Vagina (tissue), 2 donors: ENCODE results near the gene ISG20L2. TPM values are rescaled to one million over a fixed set of nuclear protein-coding genes. Genes with fewer than 3 reads are reported as not detected.

Experiments
- DNase-seq, 2 donors: peaks; one replicate each; pipeline ENCODE4 v3.0.0-alpha.2; 2017; ENCODE audit errors: extremely low spot score in 2 of 2
- H3K27ac ChIP-seq: fragments of 200-600 bp; sonication (generic); one replicate; pipeline ENCODE4 v1.5.1; 2019
- H3K27me3 ChIP-seq: fragments of 200-600 bp; sonication (generic); one replicate; pipeline ENCODE4 v1.5.1; 2019
- H3K36me3 ChIP-seq, 2 donors: fragments of 200-600 bp; sonication (generic); one replicate each; pipeline ENCODE4 v1.5.1; 2017 to 2019
- H3K4me1 ChIP-seq: fragments of 200-600 bp; sonication (generic); one replicate; pipeline ENCODE4 v1.5.1; 2019
- H3K4me3 ChIP-seq, 2 donors: fragments of 200-600 bp; sonication (generic); 1 replicate in 1 of 2; 2 replicates in 1 of 2; pipeline ENCODE4 v1.5.1; 2016 to 2019
- H3K9me3 ChIP-seq: fragments of 200-600 bp; sonication (generic); one replicate; pipeline ENCODE4 v1.5.1; 2019
- POLR2A ChIP-seq, 2 donors: fragments of 450-650 bp; IDR thresholded peaks; one replicate each; pipeline ENCODE4 v1.6.1; 2017; ENCODE audit warnings: antibody characterized with exemption in 2 of 2, mild to moderate bottlenecking in 2 of 2, moderate library complexity in 2 of 2
- POLR2AphosphoS5 ChIP-seq, 2 donors: sonication (generic); formaldehyde crosslinking; IDR thresholded peaks; one replicate each; pipeline ENCODE4 v1.9.0; 2017; ENCODE audit warnings: antibody characterized with exemption in 2 of 2, mild to moderate bottlenecking in 2 of 2, low read depth in 1 of 2; ENCODE audit not compliant: insufficient read depth in 1 of 2
- intact Hi-C: fragments of 100-400 bp; cut with DNase I; formaldehyde crosslinking; loops from one replicate; pipeline ENCODE4 v1.15.1; 2023
- total RNA-seq: library from RNA; depleted of rRNA; stranded (reverse); fragments of >200 nt; gene quantifications from one replicate; pipeline ENCODE4 v1.2.3, GENCODE V29; 2016
- TF ChIP-seq, protein P1 (sequence below), 3 experiments: fragments of 450-650 bp in 2 of 3; fragments of 200-600 bp in 1 of 3; sonication (generic) in 1 of 3; IDR thresholded peaks; one replicate each; pipeline ENCODE4 v1.5.1; 2017 to 2019; ENCODE audit warnings: antibody characterized with exemption in 3 of 3, mild to moderate bottlenecking in 2 of 3, moderate library complexity in 2 of 3

The ISG20L2 gene
- total RNA-seq, 1 donor from 2014 or later = 12.8 TPM

DNA sequence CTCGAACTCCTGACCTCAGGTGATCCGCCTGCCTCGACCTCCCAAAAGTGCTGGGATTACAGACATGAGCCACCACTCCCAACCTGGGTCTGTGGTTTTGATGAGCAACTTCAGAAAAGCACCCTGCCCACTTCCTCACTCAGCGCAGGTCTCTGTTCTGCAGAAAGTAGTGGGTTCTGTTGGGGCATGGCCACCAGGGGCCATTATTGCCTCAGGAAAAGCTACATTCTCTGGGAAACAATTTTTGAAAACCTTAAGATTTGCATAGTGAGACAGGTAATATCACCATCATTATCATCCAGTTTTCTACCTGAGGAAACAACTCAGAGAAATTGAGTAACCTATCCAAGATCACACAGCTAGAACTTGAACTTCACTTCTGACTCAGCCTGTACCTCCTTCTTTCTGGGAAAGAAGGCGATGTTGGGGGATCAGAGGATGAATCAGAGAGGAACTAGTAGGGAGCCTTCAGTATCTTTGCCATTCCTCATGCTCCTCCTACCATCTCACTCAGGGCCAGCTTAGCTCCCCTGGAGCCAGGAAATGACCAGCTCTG is 44.3 kb downstream of the ISG20L2 start:
- no peak overlapping the region for H3K27ac ChIP-seq
- H3K4me1 ChIP-seq = peaks cover 3% of the 10 kb centered on the region
- no peak for DNase-seq
- H3K4me3 ChIP-seq = no peak overlapping the region
- no peaks in the 10 kb centered on the region for H3K36me3 ChIP-seq
- H3K27me3 ChIP-seq = no peaks in the 10 kb centered on the region
- no peak for TF ChIP-seq POLR2A (IDR thresholded peaks at IDR 0.05)
- no peak for TF ChIP-seq POLR2AphosphoS5 (IDR thresholded peaks at IDR 0.05; ENCODE audit: insufficient read depth in 1 of 2, low read depth in 1 of 2)
- TF ChIP-seq, protein P1, sequence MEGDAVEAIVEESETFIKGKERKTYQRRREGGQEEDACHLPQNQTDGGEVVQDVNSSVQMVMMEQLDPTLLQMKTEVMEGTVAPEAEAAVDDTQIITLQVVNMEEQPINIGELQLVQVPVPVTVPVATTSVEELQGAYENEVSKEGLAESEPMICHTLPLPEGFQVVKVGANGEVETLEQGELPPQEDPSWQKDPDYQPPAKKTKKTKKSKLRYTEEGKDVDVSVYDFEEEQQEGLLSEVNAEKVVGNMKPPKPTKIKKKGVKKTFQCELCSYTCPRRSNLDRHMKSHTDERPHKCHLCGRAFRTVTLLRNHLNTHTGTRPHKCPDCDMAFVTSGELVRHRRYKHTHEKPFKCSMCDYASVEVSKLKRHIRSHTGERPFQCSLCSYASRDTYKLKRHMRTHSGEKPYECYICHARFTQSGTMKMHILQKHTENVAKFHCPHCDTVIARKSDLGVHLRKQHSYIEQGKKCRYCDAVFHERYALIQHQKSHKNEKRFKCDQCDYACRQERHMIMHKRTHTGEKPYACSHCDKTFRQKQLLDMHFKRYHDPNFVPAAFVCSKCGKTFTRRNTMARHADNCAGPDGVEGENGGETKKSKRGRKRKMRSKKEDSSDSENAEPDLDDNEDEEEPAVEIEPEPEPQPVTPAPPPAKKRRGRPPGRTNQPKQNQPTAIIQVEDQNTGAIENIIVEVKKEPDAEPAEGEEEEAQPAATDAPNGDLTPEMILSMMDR (IDR thresholded peaks at IDR 0.05) = no peak
- H3K9me3 ChIP-seq = no peaks in the 10 kb centered on the region
- intact Hi-C loops = no loop called here

DNA sequence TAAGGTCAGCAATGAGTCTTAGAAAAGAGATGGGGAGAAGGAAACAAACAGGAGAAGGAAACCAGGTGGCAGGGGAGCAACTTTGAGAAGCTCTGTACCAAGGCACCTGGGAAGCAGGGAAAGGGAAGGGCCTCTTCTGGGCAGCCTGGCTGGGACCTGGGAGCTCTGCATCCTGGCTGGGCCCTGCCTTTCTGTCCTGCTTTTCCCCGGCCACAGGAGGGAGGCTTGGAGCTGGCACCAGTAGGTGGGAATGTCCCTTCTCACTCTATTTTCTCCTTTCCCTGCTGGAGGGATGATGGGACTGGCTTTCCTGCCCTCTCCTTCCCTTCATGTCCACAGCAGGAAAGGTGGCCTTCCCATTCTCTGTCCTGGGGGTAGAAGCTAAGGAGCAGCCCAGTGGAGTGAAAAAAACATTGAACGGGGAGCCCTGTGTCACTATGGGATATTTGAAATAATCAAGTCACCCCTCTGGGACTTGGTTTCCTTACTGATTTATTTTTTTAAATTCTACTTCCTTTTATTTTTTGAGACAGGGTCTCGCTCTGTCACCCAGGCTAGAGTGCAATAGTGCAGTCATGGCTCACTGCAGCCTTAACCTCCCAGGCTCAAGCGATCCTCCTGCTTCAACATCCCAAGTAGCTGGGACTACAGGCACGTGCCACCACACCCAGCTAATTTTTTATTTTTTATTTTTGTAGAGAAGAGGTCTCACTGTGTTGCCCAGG is 46.2 kb downstream of the ISG20L2 start:
- no peak for DNase-seq
- TF ChIP-seq POLR2AphosphoS5 (IDR thresholded peaks at IDR 0.05; ENCODE audit: insufficient read depth in 1 of 2, low read depth in 1 of 2) = no peak
- TF ChIP-seq POLR2A (IDR thresholded peaks at IDR 0.05) = no peak
- TF ChIP-seq, protein P1 (IDR thresholded peaks at IDR 0.05) = no peak
- intact Hi-C loops = no loop called here
- Histone ChIP-seq H3K27ac (no peak overlapping the region), H3K27me3 (no peaks in the 10 kb centered on the region), H3K9me3 (no peaks in the 10 kb centered on the region), H3K4me1 (peaks cover 6% of the 10 kb centered on the region), H3K4me3 (no peak overlapping the region), H3K36me3 (no peaks in the 10 kb centered on the region)

DNA sequence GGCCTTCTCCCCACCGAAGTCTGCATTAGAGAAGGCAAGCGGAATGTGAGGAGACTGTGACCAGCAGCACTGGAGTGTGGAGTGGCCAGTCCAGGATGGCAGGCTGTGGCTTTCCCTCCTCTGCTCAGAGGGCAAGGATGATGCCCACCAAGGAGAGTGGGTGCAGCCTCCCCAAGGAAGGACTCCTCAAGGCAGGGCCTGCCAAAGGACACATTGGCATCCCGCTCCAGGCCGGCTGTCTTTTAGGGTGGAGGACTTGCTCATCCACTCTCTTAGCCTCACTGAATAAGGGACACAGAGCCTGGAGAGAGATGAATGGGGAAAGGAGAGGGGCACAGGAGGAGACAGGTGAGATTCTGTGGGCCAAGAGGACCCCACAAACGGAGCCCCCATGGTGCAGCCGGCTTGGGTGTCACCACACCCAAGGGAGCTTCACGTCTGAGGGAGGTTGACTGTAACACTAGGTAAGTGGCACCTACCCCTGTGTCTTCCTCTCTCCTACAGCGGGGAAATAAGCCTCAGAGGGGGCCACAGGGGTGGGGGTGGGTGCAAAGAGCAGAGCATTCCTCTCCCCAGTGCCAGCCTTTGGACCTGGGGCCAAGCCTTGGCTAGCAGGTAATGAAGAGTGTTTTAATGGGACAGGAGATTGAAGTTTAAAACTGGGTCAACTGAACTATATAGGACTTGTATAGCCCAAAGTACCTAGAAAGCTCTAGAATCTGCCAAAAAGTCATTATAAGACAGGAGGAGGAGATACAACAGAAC is 47.2 kb downstream of the ISG20L2 start:
- H3K27me3 ChIP-seq = no peaks in the 10 kb centered on the region
- H3K27ac ChIP-seq = no peak overlapping the region
- H3K4me1 ChIP-seq = peaks cover 14% of the 10 kb centered on the region
- intact Hi-C loops = no loop called here
- no peak for DNase-seq
- no peak overlapping the region for H3K4me3 ChIP-seq
- TF ChIP-seq POLR2AphosphoS5 (IDR thresholded peaks at IDR 0.05; ENCODE audit: insufficient read depth in 1 of 2, low read depth in 1 of 2) = no peak
- H3K9me3 ChIP-seq = no peaks in the 10 kb centered on the region
- H3K36me3 ChIP-seq = no peaks in the 10 kb centered on the region

DNA sequence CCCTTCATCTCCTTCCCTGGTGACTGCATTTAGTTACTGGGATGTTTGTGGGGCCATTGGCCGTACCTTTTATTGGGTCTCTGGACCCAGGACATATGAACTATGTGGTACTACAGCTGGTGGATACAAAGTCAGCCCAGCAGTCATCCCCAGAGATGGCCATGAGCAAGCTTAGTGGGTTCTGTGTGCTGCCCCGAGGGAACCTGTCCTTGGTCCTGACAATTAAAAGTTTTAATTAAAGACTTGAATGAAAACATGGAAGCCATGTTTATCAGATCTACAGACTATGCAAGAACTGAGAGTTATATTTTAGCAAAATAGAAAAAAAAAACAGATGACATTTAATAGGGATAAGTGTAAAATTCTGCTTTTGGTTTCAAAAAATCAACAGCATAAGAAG is 48.5 kb downstream of the ISG20L2 start:
- H3K27ac ChIP-seq = no peak overlapping the region
- intact Hi-C loops = no loop called here
- H3K4me1 ChIP-seq = peaks cover 27% of the 10 kb centered on the region
- H3K4me3 ChIP-seq = no peak overlapping the region
- no peaks in the 10 kb centered on the region for H3K27me3 ChIP-seq
- no peak for DNase-seq
- TF ChIP-seq, protein P1 (IDR thresholded peaks at IDR 0.05) = no peak
- TF ChIP-seq POLR2AphosphoS5 (IDR thresholded peaks at IDR 0.05; ENCODE audit: insufficient read depth in 1 of 2, low read depth in 1 of 2) (no peak), POLR2A (IDR thresholded peaks at IDR 0.05) (no peak)
- H3K9me3 ChIP-seq = no peaks in the 10 kb centered on the region
- no peaks in the 10 kb centered on the region for H3K36me3 ChIP-seq

DNA sequence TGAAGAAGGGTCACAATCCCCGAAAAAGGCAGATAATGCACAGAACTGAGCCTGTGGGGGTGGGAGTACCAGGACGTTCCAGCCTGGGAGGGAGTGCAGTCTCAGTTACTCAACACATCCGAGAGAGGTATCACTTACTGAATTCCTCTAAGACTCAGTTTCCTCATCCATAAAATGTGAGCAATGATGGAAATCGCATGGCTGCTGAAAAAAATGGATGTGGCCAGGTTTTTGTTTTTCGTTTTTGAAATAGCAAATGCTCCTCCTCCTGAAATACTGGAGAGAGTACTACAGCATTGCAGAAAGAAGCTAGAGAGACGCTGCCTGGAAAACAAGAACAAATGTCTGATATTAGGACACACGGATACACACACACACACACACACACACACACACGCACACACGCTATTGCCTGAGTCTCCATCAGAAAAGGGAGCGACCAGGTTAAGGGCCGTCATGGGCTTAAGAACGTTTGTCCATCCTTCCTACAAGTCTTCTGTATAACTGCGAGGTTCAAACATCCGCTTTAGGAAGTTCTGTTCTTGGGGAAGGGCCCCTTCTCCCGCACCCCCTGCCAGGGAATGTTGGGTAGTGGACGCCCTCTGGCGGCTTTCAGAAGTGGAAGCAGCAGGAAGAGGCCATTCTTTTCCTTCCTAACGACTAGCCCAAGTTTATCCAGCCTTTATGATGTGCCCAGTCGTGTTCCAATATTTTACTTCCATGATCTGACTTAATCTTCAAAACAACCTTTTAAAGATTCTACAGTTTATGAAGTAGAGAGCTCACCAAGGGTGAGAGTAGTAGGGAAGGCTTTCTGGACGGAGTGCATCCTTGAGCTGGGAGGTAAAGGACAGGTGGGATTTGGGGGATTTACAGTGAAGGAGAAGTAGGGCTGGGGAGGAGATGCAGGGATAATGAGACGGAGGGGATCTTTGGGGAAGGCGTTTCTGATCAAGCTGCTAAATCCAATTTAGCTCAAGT is 50.7 kb downstream of the ISG20L2 start:
- H3K4me3 ChIP-seq = peak overlapping the region; percentile 48 to 82
- no peaks in the 10 kb centered on the region for H3K36me3 ChIP-seq
- H3K27ac ChIP-seq = peak overlapping the region; percentile 91
- TF ChIP-seq POLR2A (IDR thresholded peaks at IDR 0.05) = no peak
- TF ChIP-seq, protein P1 (IDR thresholded peaks at IDR 0.05) = peak; percentile 77 to 96 (median 80)
- intact Hi-C loops = loop anchor here (2.0 to 5.0 kb wide), 2 partner anchors 17 to 51 kb away; no protein-coding TSS in a partner anchor
- no peak for DNase-seq
- no peaks in the 10 kb centered on the region for H3K9me3 ChIP-seq
- peaks cover 37% of the 10 kb centered on the region for H3K4me1 ChIP-seq
- no peaks in the 10 kb centered on the region for H3K27me3 ChIP-seq
